ENCODE measurements around the gene PLEKHH2. TPM values are rescaled to one million over a fixed set of nuclear protein-coding genes. Genes with fewer than 3 reads are reported as not detected.

PLEKHH2 gene
- total RNA-seq, 3 donors from 2014 or later: 42.1 to 67.2 (median 63.5) TPM

DNA sequence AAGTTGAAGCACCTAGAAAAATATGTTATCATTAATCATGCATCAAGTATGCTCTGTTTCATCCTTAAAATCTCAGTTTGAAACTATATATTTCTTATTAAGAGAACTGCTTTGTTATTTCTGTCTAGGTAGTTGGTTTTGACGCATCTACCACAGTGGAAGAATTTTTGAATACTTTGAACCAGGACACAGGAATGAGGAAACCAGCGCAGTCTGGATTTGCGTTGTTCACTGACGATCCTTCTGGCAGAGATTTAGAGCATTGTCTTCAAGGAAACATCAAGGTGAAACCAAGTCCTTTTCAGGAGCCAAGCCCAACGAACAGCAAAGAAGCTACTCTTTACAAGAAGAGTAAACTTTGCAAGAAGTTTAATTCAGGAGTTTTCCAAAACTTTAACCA is 106.6 kb downstream of the PLEKHH2 start:
- H3K4me3 ChIP-seq: no peak overlapping the region
- intact Hi-C loops (cut with DNase I; ENCODE audit: low total_unique reads): no loop called here
- DNase-seq (ENCODE audit: low spot score in 2 of 2): no peak
- no peaks in the 10 kb centered on the region for H3K9me3 ChIP-seq
- H3K36me3 ChIP-seq: no peaks in the 10 kb centered on the region
- TF ChIP-seq, protein P1, sequence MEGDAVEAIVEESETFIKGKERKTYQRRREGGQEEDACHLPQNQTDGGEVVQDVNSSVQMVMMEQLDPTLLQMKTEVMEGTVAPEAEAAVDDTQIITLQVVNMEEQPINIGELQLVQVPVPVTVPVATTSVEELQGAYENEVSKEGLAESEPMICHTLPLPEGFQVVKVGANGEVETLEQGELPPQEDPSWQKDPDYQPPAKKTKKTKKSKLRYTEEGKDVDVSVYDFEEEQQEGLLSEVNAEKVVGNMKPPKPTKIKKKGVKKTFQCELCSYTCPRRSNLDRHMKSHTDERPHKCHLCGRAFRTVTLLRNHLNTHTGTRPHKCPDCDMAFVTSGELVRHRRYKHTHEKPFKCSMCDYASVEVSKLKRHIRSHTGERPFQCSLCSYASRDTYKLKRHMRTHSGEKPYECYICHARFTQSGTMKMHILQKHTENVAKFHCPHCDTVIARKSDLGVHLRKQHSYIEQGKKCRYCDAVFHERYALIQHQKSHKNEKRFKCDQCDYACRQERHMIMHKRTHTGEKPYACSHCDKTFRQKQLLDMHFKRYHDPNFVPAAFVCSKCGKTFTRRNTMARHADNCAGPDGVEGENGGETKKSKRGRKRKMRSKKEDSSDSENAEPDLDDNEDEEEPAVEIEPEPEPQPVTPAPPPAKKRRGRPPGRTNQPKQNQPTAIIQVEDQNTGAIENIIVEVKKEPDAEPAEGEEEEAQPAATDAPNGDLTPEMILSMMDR (IDR thresholded peaks at IDR 0.05): no peak
- TF ChIP-seq POLR2AphosphoS5 (IDR thresholded peaks at IDR 0.05): no peak
- H3K27me3 ChIP-seq: no peaks in the 10 kb centered on the region
- peak overlapping the region in 1 of 2 donors; percentile 15 for H3K27ac ChIP-seq
- no peaks in the 10 kb centered on the region for H3K4me1 ChIP-seq

DNA sequence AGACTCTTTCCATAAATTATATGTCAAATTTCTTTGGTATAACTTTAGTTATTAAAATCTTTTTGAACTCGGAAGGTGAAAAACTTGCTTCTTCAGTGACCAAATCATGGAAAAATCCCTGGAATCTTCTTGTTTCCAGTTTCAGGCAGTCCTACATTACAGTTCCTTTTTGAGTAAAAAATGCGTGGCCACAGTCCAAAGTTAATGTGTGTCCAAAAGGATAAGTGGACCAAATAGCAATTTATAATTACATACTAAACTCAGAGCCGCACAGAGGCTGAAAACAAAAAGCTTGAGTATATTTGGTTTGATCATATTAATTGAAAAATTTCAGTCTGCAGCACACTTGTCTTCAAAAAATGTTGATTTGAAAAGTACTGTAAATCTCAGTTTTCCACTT is 108.4 kb downstream of the PLEKHH2 start:
- no peaks in the 10 kb centered on the region for H3K36me3 ChIP-seq
- intact Hi-C loops (cut with DNase I; ENCODE audit: low total_unique reads): no loop called here
- no peak for DNase-seq (ENCODE audit: low spot score in 2 of 2)
- H3K4me1 ChIP-seq: no peaks in the 10 kb centered on the region
- no peak for TF ChIP-seq POLR2AphosphoS5 (IDR thresholded peaks at IDR 0.05)
- TF ChIP-seq POLR2A (IDR thresholded peaks at IDR 0.05): no peak
- TF ChIP-seq, protein P1 (IDR thresholded peaks at IDR 0.05): no peak
- peak overlapping the region in 1 of 2 donors; percentile 49 for H3K27ac ChIP-seq
- no peaks in the 10 kb centered on the region for H3K27me3 ChIP-seq
- no peak overlapping the region for H3K4me3 ChIP-seq
- no peaks in the 10 kb centered on the region for H3K9me3 ChIP-seq

DNA sequence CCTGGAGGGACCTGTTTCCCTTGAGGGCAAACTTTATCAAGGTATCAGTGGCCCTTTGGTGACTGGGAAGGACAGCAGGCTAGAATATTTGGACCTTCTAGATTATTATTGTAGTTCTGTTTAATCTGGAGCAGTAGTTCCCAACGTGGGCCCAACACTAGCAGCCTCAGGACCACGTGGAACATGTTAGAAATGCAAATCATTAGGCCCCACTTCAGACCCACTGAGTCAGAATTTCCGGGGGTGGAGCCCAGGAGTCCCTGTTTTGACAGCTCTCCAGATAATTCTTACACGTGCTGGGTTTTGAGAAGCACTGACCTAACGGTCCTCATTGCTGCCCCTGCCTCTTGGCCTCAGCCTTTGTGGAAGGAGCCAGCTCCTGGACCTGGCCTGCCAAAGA is 111.3 kb downstream of the PLEKHH2 start:
- Histone ChIP-seq H3K27ac (no peak overlapping the region), H3K36me3 (no peaks in the 10 kb centered on the region), H3K9me3 (no peaks in the 10 kb centered on the region), H3K4me1 (no peaks in the 10 kb centered on the region), H3K4me3 (no peak overlapping the region), H3K27me3 (no peaks in the 10 kb centered on the region)
- no peak for DNase-seq (ENCODE audit: low spot score in 2 of 2)
- intact Hi-C loops (cut with DNase I; ENCODE audit: low total_unique reads): no loop called here
- no peak for TF ChIP-seq POLR2A (IDR thresholded peaks at IDR 0.05)
- TF ChIP-seq, protein P1 (IDR thresholded peaks at IDR 0.05): no peak
- TF ChIP-seq POLR2AphosphoS5 (IDR thresholded peaks at IDR 0.05): no peak

DNA sequence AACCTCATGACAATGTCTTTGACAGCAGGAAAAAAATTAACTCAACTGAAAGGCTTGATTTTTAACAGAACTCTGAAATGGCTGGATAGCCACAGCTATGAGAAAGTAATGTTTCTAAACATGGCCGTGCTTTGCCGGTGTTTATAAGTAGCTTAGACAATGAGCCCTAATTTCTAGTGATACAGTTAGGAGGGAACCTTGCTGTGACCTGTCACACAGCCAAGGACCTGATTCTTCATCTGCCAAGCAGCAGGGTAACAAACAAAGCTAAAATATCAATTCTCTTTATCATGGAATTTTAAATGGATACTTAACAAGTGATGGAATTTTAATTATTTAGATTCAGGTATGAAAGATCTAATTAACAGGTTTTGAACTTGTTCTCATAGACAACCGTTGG is 112.5 kb downstream of the PLEKHH2 start:
- TF ChIP-seq POLR2A (IDR thresholded peaks at IDR 0.05) (no peak), POLR2AphosphoS5 (IDR thresholded peaks at IDR 0.05) (no peak)
- TF ChIP-seq, protein P1 (IDR thresholded peaks at IDR 0.05): no peak
- no peak overlapping the region for H3K4me3 ChIP-seq
- intact Hi-C loops (cut with DNase I; ENCODE audit: low total_unique reads): no loop called here
- H3K9me3 ChIP-seq: no peaks in the 10 kb centered on the region
- no peaks in the 10 kb centered on the region for H3K4me1 ChIP-seq
- DNase-seq (ENCODE audit: low spot score in 2 of 2): no peak
- no peaks in the 10 kb centered on the region for H3K27me3 ChIP-seq
- peak overlapping the region in 1 of 2 donors; percentile 27 for H3K27ac ChIP-seq
- H3K36me3 ChIP-seq: no peaks in the 10 kb centered on the region

DNA sequence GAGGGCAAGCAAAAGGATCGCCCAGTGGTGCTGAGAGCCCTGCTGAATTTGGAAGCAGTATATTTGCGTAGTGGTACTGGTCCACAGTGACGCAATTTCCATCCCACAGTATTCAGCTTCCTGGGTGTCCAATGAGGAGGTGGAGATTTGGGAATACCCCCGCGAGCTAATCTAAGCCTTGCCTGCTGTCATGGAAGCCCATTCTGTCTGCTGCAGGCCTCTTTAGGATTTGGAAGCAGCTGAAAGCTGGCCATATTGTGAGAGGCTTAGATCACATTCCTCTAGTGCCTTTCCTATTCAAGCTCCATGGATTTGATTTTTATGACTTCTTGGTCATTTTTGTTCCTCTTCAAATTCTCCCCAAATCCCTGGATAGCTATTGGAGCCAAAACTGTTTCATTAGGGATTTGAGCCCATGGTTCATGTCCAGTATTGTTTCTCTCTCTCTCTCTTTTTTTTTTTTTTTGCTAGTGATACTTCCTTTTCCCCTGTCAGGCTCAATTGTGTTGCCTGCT is 114.5 kb downstream of the PLEKHH2 start:
- Histone ChIP-seq H3K9me3 (no peaks in the 10 kb centered on the region), H3K27ac (no peak overlapping the region), H3K4me3 (no peak overlapping the region), H3K27me3 (no peaks in the 10 kb centered on the region), H3K36me3 (no peaks in the 10 kb centered on the region), H3K4me1 (no peaks in the 10 kb centered on the region)
- intact Hi-C loops (cut with DNase I; ENCODE audit: low total_unique reads): no loop called here
- no peak for DNase-seq (ENCODE audit: low spot score in 2 of 2)
- TF ChIP-seq, protein P1 (IDR thresholded peaks at IDR 0.05): no peak
- TF ChIP-seq POLR2AphosphoS5 (IDR thresholded peaks at IDR 0.05) (no peak), POLR2A (IDR thresholded peaks at IDR 0.05) (no peak)

Data from breast epithelium (tissue), 4 donors.